HG03565 (cell line): ENCODE data around the gene REXO1.

Experiments
- ATAC-seq: cut with Tn5 transposase; IDR thresholded peaks from one replicate; pipeline ENCODE4 v1.9.1; 2021; ENCODE audit warnings: mild to moderate bottlenecking, moderate library complexity; ENCODE audit not compliant: unreplicated experiment

REXO1 gene

GRCh38 chr19:1851654-1852580 lies 3.6 kb upstream of the REXO1 start:
- no peak for ATAC-seq

- ATAC-seq = no peak
Measured at GRCh38 chr19:1850809-1851653, 2.7 kb upstream of the REXO1 start.

GRCh38 chr19:1849886-1850398 lies 1.7 kb upstream of the REXO1 start:
- ATAC-seq = no peak

- ATAC-seq = no peak
Measured at GRCh38 chr19:1849132-1849474, 820 bp upstream of the REXO1 start.

GRCh38 chr19:1847684-1848398 lies 442 bp downstream of the REXO1 start:
- ATAC-seq = no peak

- ATAC-seq = no peak
Measured at GRCh38 chr19:1847348-1847683, 967 bp downstream of the REXO1 start.

- ATAC-seq = no peak
Measured at GRCh38 chr19:1846517-1847204, 1.6 kb downstream of the REXO1 start.

- ATAC-seq = no peak
Measured at GRCh38 chr19:1845642-1846041, 2.6 kb downstream of the REXO1 start.

- ATAC-seq = no peak
Measured at GRCh38 chr19:1845125-1845515, 3.2 kb downstream of the REXO1 start.

- ATAC-seq = no peak
Measured at GRCh38 chr19:1844513-1845124, 3.7 kb downstream of the REXO1 start.

GRCh38 chr19:1843646-1844394 lies 4.5 kb downstream of the REXO1 start:
- no peak for ATAC-seq

- no peak for ATAC-seq
Measured at GRCh38 chr19:1843116-1843515, 5.2 kb downstream of the REXO1 start.

GRCh38 chr19:1841209-1841924 lies 6.9 kb downstream of the REXO1 start:
- ATAC-seq = no peak

- no peak for ATAC-seq
Measured at GRCh38 chr19:1840541-1841115, 7.7 kb downstream of the REXO1 start.

- no peak for ATAC-seq
Measured at GRCh38 chr19:1839658-1840540, 8.4 kb downstream of the REXO1 start.

GRCh38 chr19:1837625-1838105 lies 10.6 kb downstream of the REXO1 start:
- no peak for ATAC-seq

GRCh38 chr19:1837222-1837565 lies 11.1 kb downstream of the REXO1 start:
- ATAC-seq = no peak
